HG03558 (cell line): ENCODE results near the gene CLK4.

Experiments used
- ATAC-seq: cut with Tn5 transposase; IDR thresholded peaks from one replicate; pipeline ENCODE4 v1.9.1; 2021; ENCODE audit warnings: moderate number of reproducible peaks; ENCODE audit not compliant: unreplicated experiment; ENCODE audit errors: extremely low read depth

The CLK4 gene

DNA sequence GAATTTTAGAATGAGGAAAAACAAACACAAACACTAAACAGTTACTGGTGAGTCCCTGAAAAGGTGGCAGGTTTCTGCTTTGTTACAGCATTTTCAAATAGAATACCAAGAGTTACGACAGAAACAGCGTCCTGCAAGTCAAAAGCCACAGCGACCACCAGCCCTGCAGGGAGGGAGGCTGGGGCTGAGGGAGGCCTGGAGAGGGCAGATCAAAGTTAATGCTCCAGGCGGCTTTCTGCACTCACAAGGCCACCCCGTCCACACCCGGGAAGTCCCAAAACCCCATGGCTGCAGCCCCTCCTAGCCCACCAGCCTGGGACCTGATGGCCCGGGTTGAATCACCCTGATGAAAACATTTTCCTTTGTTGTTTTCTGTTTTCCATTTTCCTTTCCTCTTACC is 65.9 kb downstream of the CLK4 start:
- ATAC-seq = no peak

- no peak for ATAC-seq
Observed at GRCh38 chr5:178557416-178557815, 69.4 kb downstream of the CLK4 start.

DNA sequence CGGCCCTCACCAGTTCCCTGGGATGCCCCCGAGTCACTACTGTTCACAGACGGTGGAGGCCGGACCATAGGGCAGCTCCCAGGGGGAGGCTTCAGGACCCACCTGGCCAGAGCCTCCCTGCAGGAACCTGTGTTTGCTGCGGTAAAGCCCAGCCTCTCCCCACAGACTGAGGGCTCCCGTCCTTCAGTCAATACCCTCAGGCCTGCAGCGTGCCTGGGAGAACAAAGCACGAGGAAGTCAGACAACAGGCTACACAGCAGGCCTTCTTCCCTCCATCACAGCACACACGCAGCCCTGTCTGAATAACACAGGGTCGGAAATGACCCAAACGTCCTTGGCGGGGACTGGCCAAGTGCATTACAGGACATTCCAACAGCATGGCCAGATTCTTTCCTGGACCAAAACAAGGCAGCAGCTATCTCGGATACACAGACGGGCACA is 71.1 kb downstream of the CLK4 start:
- no peak for ATAC-seq

DNA sequence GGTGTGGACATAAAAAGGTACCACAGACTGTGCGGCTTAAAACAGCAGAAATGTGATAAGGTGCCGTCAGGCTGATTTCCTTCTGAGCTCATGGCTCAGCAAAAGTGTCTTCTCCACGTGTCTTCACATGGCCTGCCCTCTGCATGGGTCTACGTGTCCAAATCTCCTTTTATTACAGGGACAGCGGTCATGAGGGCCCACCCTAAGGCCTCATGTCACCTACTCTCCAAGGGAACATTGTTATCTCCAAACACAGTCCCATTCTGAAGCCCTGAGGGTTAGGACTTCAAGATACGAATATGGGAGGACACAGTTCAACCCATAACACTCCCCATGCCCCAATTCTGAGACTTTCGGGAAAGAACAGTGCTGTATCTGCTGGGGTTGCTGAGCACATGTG is 71.8 kb downstream of the CLK4 start:
- ATAC-seq = no peak

DNA sequence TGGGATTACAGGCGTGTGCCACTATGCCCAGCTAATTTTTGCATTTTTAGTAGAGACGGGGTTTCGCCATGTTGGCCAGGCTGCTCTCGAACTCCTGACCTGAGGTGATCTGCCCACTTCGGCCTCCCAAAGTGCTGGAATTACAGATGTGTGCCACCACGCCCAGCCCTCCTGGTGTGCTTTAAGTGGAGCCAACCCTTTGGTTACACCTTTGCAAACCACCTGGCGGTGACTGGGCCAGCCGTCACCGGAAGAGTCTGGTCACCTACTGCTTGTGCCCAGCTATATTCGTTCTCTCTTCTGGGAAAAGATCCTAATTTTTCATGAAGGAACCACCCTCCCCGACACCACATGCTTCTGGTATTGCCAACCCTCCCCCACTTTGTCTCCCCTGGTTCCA is 72.5 kb downstream of the CLK4 start:
- ATAC-seq = no peak

GRCh38 chr5:178553517-178553916 is 73.3 kb downstream of the CLK4 start:
- no peak for ATAC-seq
